BLaER1 treated with 17β-estradiol and CSF1 and Interleukin-3, amounts not matched to agents 10 nM and 100 nM (cell line): Measurements from ENCODE around the gene KIAA1958.

Experiments used
- H3K27ac ChIP-seq, 11 experiments: shearing (Covaris generic); formaldehyde crosslinking; 2 replicates each; pipeline ENCODE4 v1.8.1; 2022
- H3K27me3 ChIP-seq, 11 experiments: shearing (Covaris generic); formaldehyde crosslinking; 2 replicates each; pipeline ENCODE4 v1.8.1; 2022
- H3K36me3 ChIP-seq, 11 experiments: shearing (Covaris generic); formaldehyde crosslinking; 2 replicates each; pipeline ENCODE4 v1.8.1; 2022
- H3K4me1 ChIP-seq, 10 experiments: shearing (Covaris generic); formaldehyde crosslinking; 2 replicates each; pipeline ENCODE4 v1.8.1; 2022
- H3K4me2 ChIP-seq, 11 experiments: shearing (Covaris generic); formaldehyde crosslinking; 2 replicates each; pipeline ENCODE4 v1.8.1; 2022
- H3K4me3 ChIP-seq, 10 experiments: shearing (Covaris generic); formaldehyde crosslinking; 2 replicates each; pipeline ENCODE4 v1.8.1; 2022
- H3K9ac ChIP-seq, 11 experiments: shearing (Covaris generic); formaldehyde crosslinking; 2 replicates each; pipeline ENCODE4 v1.8.1; 2022
- H3K9me3 ChIP-seq, 11 experiments: shearing (Covaris generic); formaldehyde crosslinking; replicated peaks in 1 of 11; 2 replicates each; pipeline ENCODE4 v1.8.1; 2022
- H4K20me1 ChIP-seq, 11 experiments: shearing (Covaris generic); formaldehyde crosslinking; 2 replicates each; pipeline ENCODE4 v1.8.1; 2022
- Cebpa-rat ChIP-seq, 11 experiments: shearing (Covaris generic); IDR thresholded peaks; 2 replicates each; pipeline ENCODE4 v1.8.1; 2022

The KIAA1958 gene

DNA sequence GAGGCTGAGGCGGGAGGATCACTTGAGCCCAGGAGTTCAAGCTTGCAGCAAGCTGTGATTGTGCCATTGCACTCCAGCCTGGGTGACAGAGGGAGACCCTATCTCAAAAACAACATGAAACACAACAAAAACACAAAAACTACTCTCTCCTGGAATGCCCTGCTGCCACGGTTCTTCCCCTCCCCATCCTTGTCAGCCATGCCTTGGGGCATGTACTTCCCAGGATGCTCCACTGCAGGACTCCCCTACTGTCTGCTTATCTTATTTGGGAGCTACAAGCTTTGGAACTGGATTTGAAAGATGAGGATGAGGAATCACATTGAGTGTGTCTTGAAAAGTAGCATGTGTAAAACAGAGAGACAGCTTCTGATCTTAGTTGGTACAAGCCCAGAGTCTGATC is 40.1 kb upstream of the KIAA1958 start:
- Histone ChIP-seq H3K27me3 (no peaks in the 10 kb centered on the region), H3K36me3 (peaks cover 0 to 13% (median 0%) of the 10 kb centered on the region in 11 experiments; a peak in 5 of 22 replicates), H3K27ac (peak overlapping the region in 1 of 11 experiments; percentile 7; a peak in 1 of 22 replicates), H3K4me3 (no peak overlapping the region), H3K4me1 (peaks cover 18 to 48% (median 32%) of the 10 kb centered on the region in 10 experiments), H3K9ac (no peak overlapping the region), H4K20me1 (no peaks in the 10 kb centered on the region), H3K4me2 (peak overlapping the region in 1 of 11 experiments; percentile 27; a peak in 1 of 22 replicates), H3K9me3 (no peaks in the 10 kb centered on the region)
- no peak for TF ChIP-seq Cebpa-rat (IDR thresholded peaks at IDR 0.05)

DNA sequence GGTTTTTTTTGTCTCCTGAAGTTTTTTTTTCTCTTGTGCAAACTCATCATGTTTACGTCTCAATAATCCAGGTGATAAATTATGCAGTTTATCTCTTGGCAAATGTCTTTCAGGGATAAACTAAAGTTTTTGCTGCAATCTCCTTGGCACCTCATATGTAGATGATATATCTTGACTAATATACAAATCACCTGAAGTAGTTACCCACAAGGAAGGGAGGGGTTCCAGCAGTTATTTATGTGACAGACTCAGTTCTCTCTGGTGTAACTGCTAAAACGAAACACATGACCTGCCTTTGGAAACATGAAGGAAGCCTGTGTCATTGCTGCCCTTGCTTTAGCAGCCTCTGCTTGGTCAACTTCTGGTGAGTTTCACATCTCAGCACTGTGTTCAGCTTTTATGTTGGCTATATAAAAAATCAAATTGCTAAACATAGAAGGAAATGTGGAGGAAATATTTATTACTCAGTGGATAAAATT is 39.3 kb upstream of the KIAA1958 start:
- peaks cover 18 to 51% (median 35%) of the 10 kb centered on the region in 10 experiments for H3K4me1 ChIP-seq
- no peak overlapping the region for H3K4me3 ChIP-seq
- no peak overlapping the region for H3K27ac ChIP-seq
- 0 out of 22 replicates have a peak overlapping the region, but pooled peaks of 2 of the 11 experiments have one; percentile 0 to 8 for H3K4me2 ChIP-seq
- H4K20me1 ChIP-seq = no peaks in the 10 kb centered on the region
- no peak overlapping the region for H3K9ac ChIP-seq
- no peaks in the 10 kb centered on the region for H3K27me3 ChIP-seq
- H3K36me3 ChIP-seq = peaks cover 0 to 12% (median 0%) of the 10 kb centered on the region in 11 experiments; a peak in 5 of 22 replicates
- no peaks in the 10 kb centered on the region for H3K9me3 ChIP-seq
- TF ChIP-seq Cebpa-rat (IDR thresholded peaks at IDR 0.05) = no peak

DNA sequence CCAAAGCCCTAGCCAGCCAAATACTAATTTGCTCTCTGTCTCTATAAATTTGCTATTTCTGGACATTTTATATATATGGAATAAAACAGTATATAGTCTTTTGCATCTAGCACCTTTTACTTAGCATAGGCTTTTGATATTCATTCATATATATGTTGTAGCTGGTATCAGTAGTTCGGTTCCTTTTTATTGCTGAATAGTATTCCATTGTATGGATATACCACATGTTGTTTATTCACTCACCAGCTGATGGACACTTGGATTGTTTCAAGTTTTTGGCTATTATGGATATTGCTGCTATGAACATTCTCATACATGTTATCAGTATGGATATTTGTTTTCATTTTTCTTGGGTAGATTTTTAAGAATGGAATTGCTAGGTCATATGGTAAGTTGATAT is 23.8 kb upstream of the KIAA1958 start:
- Histone ChIP-seq H3K36me3 (peaks cover 31 to 85% (median 55%) of the 10 kb centered on the region in 11 experiments), H3K9me3 (peaks cover 11 to 24% (median 15%) of the 10 kb centered on the region in 11 experiments; a peak in 20 of 22 replicates), H4K20me1 (no peaks in the 10 kb centered on the region), H3K9ac (no peak overlapping the region), H3K27ac (no peak overlapping the region), H3K4me3 (no peak overlapping the region), H3K4me1 (peaks cover 0 to 7% (median 0%) of the 10 kb centered on the region in 10 experiments; a peak in 5 of 20 replicates), H3K4me2 (no peak overlapping the region), H3K27me3 (no peaks in the 10 kb centered on the region)
- TF ChIP-seq Cebpa-rat (IDR thresholded peaks at IDR 0.05) = no peak

DNA sequence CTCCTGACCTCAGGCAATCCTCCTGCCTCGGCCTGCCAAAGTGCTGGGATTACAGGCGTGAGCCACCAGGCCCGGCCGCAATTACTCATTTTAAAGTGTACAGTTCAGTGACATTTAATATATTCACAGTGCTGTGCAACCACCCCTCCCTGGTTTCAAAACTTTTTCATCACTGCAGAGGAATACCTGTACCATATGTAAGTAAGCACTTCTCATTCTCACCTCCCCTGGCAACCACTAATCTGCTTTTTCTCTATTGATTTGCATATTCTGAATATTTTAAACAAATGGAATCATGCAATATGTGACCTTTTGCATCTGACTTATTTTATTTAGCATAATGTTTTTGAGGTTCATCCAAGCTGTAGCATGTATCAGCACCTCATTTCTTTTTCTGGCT is 21.3 kb upstream of the KIAA1958 start:
- Histone ChIP-seq H4K20me1 (no peaks in the 10 kb centered on the region), H3K4me2 (no peak overlapping the region), H3K4me3 (no peak overlapping the region), H3K27ac (no peak overlapping the region), H3K9ac (no peak overlapping the region), H3K27me3 (no peaks in the 10 kb centered on the region), H3K36me3 (peaks cover 30 to 86% (median 41%) of the 10 kb centered on the region in 11 experiments; a peak in 21 of 22 replicates), H3K9me3 (peaks cover 11 to 24% (median 15%) of the 10 kb centered on the region in 11 experiments; a peak in 20 of 22 replicates), H3K4me1 (no peaks in the 10 kb centered on the region)
- no peak for TF ChIP-seq Cebpa-rat (IDR thresholded peaks at IDR 0.05)

DNA sequence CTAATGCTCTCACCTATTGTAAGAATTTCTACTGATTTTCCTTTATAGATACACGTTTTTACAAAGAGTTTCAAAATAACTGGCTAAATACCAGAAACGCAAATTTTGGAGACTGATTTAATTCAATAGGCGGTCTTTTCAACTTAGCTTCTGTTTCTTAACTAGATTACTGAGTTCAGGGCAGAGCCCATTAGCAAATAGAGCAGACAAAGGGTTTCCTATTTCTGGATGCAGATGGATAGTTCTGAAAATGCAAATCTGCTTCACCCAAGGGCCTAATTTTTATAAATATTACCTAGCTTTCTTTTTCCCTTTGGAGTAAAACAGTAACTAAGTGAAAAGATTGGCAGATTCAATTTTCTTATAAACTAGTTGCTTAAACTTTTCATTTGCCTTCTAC is 13.6 kb upstream of the KIAA1958 start:
- H3K9ac ChIP-seq = no peak overlapping the region
- H4K20me1 ChIP-seq = no peaks in the 10 kb centered on the region
- H3K4me2 ChIP-seq = no peak overlapping the region
- TF ChIP-seq Cebpa-rat (IDR thresholded peaks at IDR 0.05) = no peak
- H3K27ac ChIP-seq = no peak overlapping the region
- H3K4me3 ChIP-seq = no peak overlapping the region
- no peaks in the 10 kb centered on the region for H3K4me1 ChIP-seq
- H3K36me3 ChIP-seq = peaks cover 17 to 52% (median 29%) of the 10 kb centered on the region in 11 experiments; a peak in 19 of 22 replicates
- H3K9me3 ChIP-seq = peaks cover 20 to 35% (median 30%) of the 10 kb centered on the region in 11 experiments; a peak in 21 of 22 replicates
- H3K27me3 ChIP-seq = no peaks in the 10 kb centered on the region

DNA sequence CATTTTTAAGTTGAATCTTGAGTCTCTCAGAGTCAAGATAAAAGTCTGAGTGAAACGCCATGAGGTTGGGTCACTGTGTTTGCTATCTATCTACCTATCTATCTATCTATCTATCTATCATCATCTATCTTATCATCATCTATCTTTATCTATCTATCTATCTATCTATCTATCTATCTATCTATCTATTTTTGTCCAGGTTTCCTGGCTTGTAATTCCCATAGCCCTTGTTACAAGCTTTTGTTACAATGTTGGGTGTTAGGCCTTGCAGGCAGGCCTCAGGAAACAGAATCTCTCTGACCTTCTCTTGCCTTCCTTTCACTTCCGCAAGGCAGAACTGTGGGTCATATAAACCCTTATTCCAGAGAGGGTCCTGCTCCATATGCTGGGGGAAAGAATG is 12.6 kb upstream of the KIAA1958 start:
- Histone ChIP-seq H3K4me3 (no peak overlapping the region), H4K20me1 (no peaks in the 10 kb centered on the region), H3K9me3 (peaks cover 25 to 45% (median 37%) of the 10 kb centered on the region in 11 experiments), H3K4me1 (no peaks in the 10 kb centered on the region), H3K4me2 (no peak overlapping the region), H3K27me3 (no peaks in the 10 kb centered on the region), H3K9ac (no peak overlapping the region), H3K27ac (no peak overlapping the region), H3K36me3 (peaks cover 11 to 49% (median 33%) of the 10 kb centered on the region in 11 experiments; a peak in 19 of 22 replicates)
- TF ChIP-seq Cebpa-rat (IDR thresholded peaks at IDR 0.05) = no peak

DNA sequence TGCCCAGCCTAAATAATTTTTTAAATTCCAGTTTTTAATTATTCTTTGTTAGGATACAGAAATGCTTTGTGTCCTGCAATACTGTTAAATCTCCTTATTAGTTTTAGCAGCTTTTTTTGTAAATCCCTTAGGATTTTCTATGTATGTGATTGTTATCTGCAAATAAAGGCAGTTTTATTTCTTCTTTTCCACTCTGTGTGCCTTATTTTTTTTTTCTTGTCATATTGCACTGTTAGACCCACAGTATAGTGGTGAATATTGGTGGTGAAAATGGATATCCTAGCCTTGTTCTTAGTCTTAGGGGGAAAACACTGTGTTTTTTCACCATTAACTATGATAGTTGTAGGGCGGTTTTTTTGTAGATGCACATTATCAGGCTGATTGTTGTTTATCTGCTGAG is 11.3 kb upstream of the KIAA1958 start:
- Histone ChIP-seq H3K9me3 (peaks cover 25 to 46% (median 39%) of the 10 kb centered on the region in 11 experiments), H3K36me3 (peaks cover 11 to 52% (median 35%) of the 10 kb centered on the region in 11 experiments; a peak in 19 of 22 replicates), H3K4me3 (no peak overlapping the region), H3K27ac (no peak overlapping the region), H3K4me2 (no peak overlapping the region), H3K4me1 (no peaks in the 10 kb centered on the region), H3K27me3 (no peaks in the 10 kb centered on the region), H4K20me1 (no peaks in the 10 kb centered on the region), H3K9ac (no peak overlapping the region)
- TF ChIP-seq Cebpa-rat (IDR thresholded peaks at IDR 0.05) = no peak

DNA sequence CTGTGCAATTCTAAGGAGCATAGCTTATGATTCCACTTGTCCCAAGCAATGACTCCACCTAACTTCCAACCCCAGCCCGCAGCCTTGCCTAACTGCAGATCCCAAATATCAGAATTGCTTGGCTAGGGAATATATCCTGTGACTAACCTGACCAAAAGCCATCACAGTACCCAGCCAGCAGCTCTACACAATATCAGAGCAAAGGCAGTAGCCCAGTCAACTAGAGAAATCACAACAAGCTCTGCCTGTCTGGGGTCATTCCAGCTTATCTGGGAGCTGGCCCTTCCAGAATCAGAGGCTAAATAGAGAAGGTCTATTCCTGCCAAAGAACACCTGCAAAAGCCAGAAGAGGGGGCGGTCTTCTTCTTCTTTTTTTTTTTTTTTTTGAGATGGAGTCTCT is 9.3 kb upstream of the KIAA1958 start:
- H3K4me2 ChIP-seq = no peak overlapping the region
- H3K4me1 ChIP-seq = no peaks in the 10 kb centered on the region
- no peaks in the 10 kb centered on the region for H3K27me3 ChIP-seq
- no peak overlapping the region for H3K9ac ChIP-seq
- H4K20me1 ChIP-seq = no peaks in the 10 kb centered on the region
- no peak overlapping the region for H3K27ac ChIP-seq
- TF ChIP-seq Cebpa-rat (IDR thresholded peaks at IDR 0.05) = no peak
- H3K36me3 ChIP-seq = peaks cover 9 to 37% (median 23%) of the 10 kb centered on the region in 11 experiments; a peak in 16 of 22 replicates
- no peak overlapping the region for H3K4me3 ChIP-seq
- peaks cover 25 to 46% (median 39%) of the 10 kb centered on the region in 11 experiments for H3K9me3 ChIP-seq

DNA sequence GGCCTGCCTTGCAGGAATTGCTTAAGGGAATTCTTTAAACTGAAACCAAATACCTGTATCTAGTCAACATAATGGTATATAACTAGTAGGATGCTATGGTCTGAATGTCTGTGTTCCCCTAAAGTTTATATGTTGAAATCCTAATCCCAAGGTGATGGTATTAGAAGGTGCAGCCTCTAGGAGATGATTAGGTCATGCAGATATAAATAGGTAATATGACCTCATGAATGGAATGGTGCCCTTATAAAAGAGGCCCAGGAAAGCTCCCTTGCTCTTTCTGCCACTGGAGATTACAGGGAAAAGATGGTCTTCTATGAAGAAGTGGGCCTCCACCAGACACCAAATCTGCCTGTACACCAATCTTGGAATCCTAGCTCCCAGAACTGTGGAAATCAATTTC is 7.4 kb upstream of the KIAA1958 start:
- TF ChIP-seq Cebpa-rat (IDR thresholded peaks at IDR 0.05) = no peak
- H3K9ac ChIP-seq = no peak overlapping the region
- H4K20me1 ChIP-seq = no peaks in the 10 kb centered on the region
- no peak overlapping the region for H3K4me2 ChIP-seq
- H3K4me1 ChIP-seq = no peaks in the 10 kb centered on the region
- H3K27me3 ChIP-seq = no peaks in the 10 kb centered on the region
- H3K27ac ChIP-seq = no peak overlapping the region
- no peak overlapping the region for H3K4me3 ChIP-seq
- peaks cover 5 to 31% (median 21%) of the 10 kb centered on the region in 11 experiments; a peak in 15 of 22 replicates for H3K36me3 ChIP-seq
- peaks cover 25 to 46% (median 38%) of the 10 kb centered on the region in 11 experiments for H3K9me3 ChIP-seq

DNA sequence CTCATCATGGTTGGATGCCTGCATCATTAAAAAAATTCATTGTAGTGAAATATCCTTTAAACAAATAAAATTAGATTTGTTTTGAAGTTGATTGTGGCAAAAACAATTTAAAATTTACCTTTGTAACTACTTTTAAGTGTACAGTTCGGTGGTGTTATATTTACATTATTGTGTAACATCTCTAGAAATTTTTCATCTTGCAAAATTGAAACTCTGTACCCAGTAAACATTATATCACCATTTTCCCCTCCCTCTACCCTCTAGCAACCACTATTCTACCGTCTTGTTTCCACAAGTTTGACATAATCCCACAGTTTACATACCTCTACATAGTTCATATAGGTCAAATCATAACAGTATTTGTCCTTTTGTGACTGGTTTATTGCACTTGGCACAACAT is 2.0 kb upstream of the KIAA1958 start:
- no peak overlapping the region for H3K4me3 ChIP-seq
- H3K36me3 ChIP-seq = no peaks in the 10 kb centered on the region
- no peak overlapping the region for H3K4me2 ChIP-seq
- no peak overlapping the region for H3K9ac ChIP-seq
- H4K20me1 ChIP-seq = peaks cover 0 to 21% (median 18%) of the 10 kb centered on the region in 11 experiments; a peak in 13 of 22 replicates
- no peaks in the 10 kb centered on the region for H3K27me3 ChIP-seq
- H3K4me1 ChIP-seq = peaks cover 15 to 29% (median 26%) of the 10 kb centered on the region in 10 experiments
- no peak overlapping the region for H3K27ac ChIP-seq
- H3K9me3 ChIP-seq = no peaks in the 10 kb centered on the region
- TF ChIP-seq Cebpa-rat (IDR thresholded peaks at IDR 0.05) = no peak
